Activated B cell treated with CpG ODN at 0.5 μM for 24 hours (primary cell): Measurements from ENCODE around the gene MYO5C. TPM values are rescaled to one million over a fixed set of nuclear protein-coding genes. Genes with fewer than 3 reads are reported as not detected.

Experiments used
- ATAC-seq: fragments of 200-7000 bp; cut with Tn5 transposase; one replicate; pipeline ENCODE4 v1.10.0; 2021; ENCODE audit warnings: low read depth, mild to moderate bottlenecking, moderate library complexity
- CTCF ChIA-PET: fragments of 350-600 bp; sonication (Branson Sonifier 250); formaldehyde crosslinking; loops from one replicate; lab custom pipeline; 2021; ENCODE audit warnings: antibody characterized with exemption; lab: Charles Lee
- POLR2A ChIA-PET: fragments of 350-600 bp; sonication (Branson Sonifier 250); formaldehyde crosslinking; loops from one replicate; lab custom pipeline; 2021; ENCODE audit warnings: antibody characterized with exemption; lab: Charles Lee
- DNase-seq: peaks from one replicate; pipeline ENCODE4 v3.0.0; 2022
- H3K27ac Mint-ChIP-seq: one replicate; pipeline ENCODE4 v1.8.0; 2020; ENCODE audit warnings: mixed read lengths
- H3K27me3 Mint-ChIP-seq: one replicate; pipeline ENCODE4 v1.8.0; 2021; ENCODE audit warnings: mixed read lengths
- H3K36me3 Mint-ChIP-seq: one replicate; pipeline ENCODE4 v1.8.0; 2021; ENCODE audit warnings: low read depth, mixed read lengths
- H3K4me1 Mint-ChIP-seq: one replicate; pipeline ENCODE4 v1.8.0; 2021; ENCODE audit warnings: mixed read lengths
- H3K4me3 Mint-ChIP-seq: one replicate; pipeline ENCODE4 v1.8.0; 2020; ENCODE audit warnings: mild to moderate bottlenecking, mixed read lengths
- H3K9me3 Mint-ChIP-seq: one replicate; pipeline ENCODE4 v1.8.0; 2020; ENCODE audit warnings: mixed read lengths
- intact Hi-C: fragments of 100-400 bp; cut with micrococcal nuclease; formaldehyde crosslinking; loops from one replicate; pipeline ENCODE4 v1.15.1; 2024
- total RNA-seq: library from RNA; stranded (reverse); gene quantifications from 2 replicates; pipeline ENCODE4 v1.2.3, GENCODE V29; 2022
- TF ChIP-seq, protein P1 (sequence below): fragments of 200-600 bp; IDR thresholded peaks from one replicate; pipeline ENCODE4 v1.8.0; 2022; ENCODE audit warnings: antibody characterized with exemption, mild to moderate bottlenecking

Gene MYO5C
- total RNA-seq, 1 donor from 2014 or later, result 3.3 TPM

DNA sequence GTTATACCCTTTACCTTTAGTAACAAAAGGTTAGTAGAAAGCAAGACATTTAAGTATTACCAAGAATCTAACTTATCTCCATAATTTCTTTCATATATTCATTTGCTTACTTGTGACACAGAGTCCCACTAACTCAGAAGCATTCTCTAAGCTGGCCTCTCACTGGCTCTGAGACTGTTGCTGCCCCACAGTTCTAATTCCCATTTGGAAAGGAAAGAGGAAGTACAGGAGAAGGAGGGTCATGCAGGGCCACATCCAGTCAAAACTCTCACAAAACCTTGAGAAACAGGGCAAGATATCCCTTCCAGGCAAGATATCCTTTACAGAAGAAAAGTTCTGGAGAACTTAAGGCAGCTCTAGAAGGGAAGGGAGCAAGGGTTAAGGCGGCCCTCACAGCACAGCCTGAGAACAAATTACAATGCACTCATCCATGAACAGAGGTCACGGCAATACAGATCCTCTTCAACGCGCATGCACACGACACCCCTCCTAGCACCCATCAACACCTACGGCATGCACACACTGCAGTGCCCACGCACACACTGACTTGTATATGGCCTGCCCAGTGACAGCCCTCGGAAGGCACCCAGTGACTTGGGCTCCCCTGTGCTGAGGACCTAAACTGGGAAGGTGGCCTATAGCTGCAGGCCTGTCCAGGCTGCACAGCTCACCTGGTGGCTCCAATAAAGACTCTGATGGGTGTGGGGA, 13.0 kb upstream of the MYO5C start:
- Mint-ChIP-seq H3K27ac (peak overlapping the region; percentile 80), H3K4me3 (peak overlapping the region; percentile 7), H3K9me3 (no peaks in the 10 kb centered on the region), H3K27me3 (no peaks in the 10 kb centered on the region), H3K36me3 (peaks cover 20% of the 10 kb centered on the region), H3K4me1 (peaks cover 23% of the 10 kb centered on the region)
- ATAC-seq (peak; percentile 80), DNase-seq (no peak)
- ChIA-PET POLR2A (interaction anchor here (0.7 to 1.6 kb wide), 5 partner anchors 18 to 201 kb away, joined by 3 to 12 read pairs (median 3); no protein-coding TSS in a partner anchor), CTCF (interaction anchor here (1.0 to 1.7 kb wide), 4 partner anchors 30 to 53 kb away, joined by 3 to 9 read pairs (median 4); no protein-coding TSS in a partner anchor)
- TF ChIP-seq, protein P1, sequence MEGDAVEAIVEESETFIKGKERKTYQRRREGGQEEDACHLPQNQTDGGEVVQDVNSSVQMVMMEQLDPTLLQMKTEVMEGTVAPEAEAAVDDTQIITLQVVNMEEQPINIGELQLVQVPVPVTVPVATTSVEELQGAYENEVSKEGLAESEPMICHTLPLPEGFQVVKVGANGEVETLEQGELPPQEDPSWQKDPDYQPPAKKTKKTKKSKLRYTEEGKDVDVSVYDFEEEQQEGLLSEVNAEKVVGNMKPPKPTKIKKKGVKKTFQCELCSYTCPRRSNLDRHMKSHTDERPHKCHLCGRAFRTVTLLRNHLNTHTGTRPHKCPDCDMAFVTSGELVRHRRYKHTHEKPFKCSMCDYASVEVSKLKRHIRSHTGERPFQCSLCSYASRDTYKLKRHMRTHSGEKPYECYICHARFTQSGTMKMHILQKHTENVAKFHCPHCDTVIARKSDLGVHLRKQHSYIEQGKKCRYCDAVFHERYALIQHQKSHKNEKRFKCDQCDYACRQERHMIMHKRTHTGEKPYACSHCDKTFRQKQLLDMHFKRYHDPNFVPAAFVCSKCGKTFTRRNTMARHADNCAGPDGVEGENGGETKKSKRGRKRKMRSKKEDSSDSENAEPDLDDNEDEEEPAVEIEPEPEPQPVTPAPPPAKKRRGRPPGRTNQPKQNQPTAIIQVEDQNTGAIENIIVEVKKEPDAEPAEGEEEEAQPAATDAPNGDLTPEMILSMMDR, result no peak
- intact Hi-C loops, result loop anchor here (1.0 kb wide), 3 partner anchors 13 to 52 kb away; partner anchors contain the start of gene MYO5C

DNA sequence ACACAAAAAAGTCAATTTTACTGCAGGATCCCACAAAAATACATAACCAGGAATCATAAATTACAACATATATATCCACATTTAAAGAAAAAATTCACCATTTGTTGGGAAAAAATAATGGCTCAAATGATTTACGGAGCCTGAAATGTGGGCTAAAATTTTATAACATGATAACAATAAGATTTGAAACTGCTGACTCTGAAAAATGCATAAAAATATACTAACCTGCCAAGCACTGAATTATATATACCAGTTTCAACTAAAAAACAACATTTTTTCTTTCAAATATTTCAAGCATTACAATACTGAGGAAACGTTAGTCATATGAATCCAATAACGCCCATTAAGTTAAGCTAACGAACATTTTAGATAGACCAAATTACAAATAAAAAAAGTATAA, 12.2 kb upstream of the MYO5C start:
- TF ChIP-seq, protein P1, result no peak
- H3K4me3 Mint-ChIP-seq, result no peak overlapping the region
- H3K27ac Mint-ChIP-seq, result no peak overlapping the region
- POLR2A ChIA-PET, result no interaction called here
- CTCF ChIA-PET, result no interaction called here
- DNase-seq (no peak), ATAC-seq (no peak)
- peaks cover 27% of the 10 kb centered on the region for H3K4me1 Mint-ChIP-seq
- no peaks in the 10 kb centered on the region for H3K27me3 Mint-ChIP-seq
- no peaks in the 10 kb centered on the region for H3K9me3 Mint-ChIP-seq
- intact Hi-C loops, result no loop called here
- peaks cover 13% of the 10 kb centered on the region for H3K36me3 Mint-ChIP-seq

DNA sequence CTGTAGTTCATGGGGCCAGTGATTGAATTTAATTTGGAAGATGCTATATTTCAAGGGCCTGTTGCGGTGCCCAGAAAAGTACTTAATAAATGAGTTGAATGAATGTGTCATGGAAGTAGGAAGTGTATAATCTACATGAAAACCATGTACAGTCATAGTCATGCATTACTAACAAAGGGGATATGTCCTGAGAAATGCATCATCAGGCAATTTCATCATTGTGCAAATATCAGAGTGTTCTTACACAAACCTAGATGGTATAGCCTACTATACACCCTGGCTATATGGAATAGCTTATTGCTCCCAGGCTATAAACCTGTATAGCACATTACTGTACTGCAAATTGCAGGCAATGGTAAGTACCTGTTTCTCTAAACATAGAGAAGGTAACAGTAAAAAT, 10.7 kb upstream of the MYO5C start:
- H3K27ac Mint-ChIP-seq, result no peak overlapping the region
- no peaks in the 10 kb centered on the region for H3K9me3 Mint-ChIP-seq
- ChIA-PET CTCF (no interaction called here), POLR2A (no interaction called here)
- no peak for ATAC-seq
- H3K36me3 Mint-ChIP-seq, result peaks cover 8% of the 10 kb centered on the region
- peaks cover 27% of the 10 kb centered on the region for H3K4me1 Mint-ChIP-seq
- intact Hi-C loops, result no loop called here
- H3K4me3 Mint-ChIP-seq, result no peak overlapping the region
- H3K27me3 Mint-ChIP-seq, result no peaks in the 10 kb centered on the region
- TF ChIP-seq, protein P1, result no peak
- no peak for DNase-seq

DNA sequence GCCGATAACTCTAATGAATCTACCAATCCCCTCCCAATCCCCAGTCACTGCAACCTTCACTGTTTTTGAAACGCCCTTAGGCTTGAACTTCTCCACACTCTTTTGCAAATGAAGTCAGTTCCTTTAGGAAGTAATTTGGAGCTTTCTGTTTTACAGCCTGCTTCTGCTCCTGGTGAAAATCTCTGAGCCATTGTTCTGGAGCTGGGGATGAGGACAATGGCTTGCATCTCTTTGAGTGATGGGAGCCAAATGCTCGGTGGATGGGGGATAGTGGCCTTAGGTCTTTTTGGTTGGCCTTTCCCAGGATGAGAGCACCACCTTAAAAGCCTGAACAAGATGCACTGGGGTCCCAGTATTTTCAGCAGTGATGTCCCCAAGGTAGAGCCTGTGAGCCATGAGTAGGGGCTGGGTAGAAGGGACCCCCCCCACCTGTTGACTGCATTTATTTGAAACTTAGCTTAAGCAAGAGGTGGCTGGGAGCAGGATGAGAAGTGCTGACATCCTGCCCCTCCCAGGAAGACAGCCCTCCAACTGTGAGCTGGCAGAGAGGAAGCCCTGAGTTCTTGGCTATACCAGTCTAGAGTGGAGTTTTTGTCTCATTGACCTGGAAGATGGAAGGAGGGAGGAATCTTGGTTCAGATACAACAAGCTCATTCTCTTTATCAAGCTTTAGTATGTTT, 7.6 kb upstream of the MYO5C start:
- no peak overlapping the region for H3K27ac Mint-ChIP-seq
- CTCF ChIA-PET, result interaction anchor here (1.1 to 1.6 kb wide), 2 partner anchors 46 to 432 kb away, joined by 3 to 4 read pairs; no protein-coding TSS in a partner anchor
- intact Hi-C loops, result no loop called here
- no peak for DNase-seq
- no peak for ATAC-seq
- peaks cover 13% of the 10 kb centered on the region for H3K4me1 Mint-ChIP-seq
- H3K9me3 Mint-ChIP-seq, result no peaks in the 10 kb centered on the region
- H3K36me3 Mint-ChIP-seq, result no peaks in the 10 kb centered on the region
- no peak overlapping the region for H3K4me3 Mint-ChIP-seq
- TF ChIP-seq, protein P1, result no peak
- H3K27me3 Mint-ChIP-seq, result no peaks in the 10 kb centered on the region
- POLR2A ChIA-PET, result interaction anchor here (0.7 kb wide), 1 partner anchor 124 kb away, joined by 3 read pairs; no protein-coding TSS in a partner anchor

DNA sequence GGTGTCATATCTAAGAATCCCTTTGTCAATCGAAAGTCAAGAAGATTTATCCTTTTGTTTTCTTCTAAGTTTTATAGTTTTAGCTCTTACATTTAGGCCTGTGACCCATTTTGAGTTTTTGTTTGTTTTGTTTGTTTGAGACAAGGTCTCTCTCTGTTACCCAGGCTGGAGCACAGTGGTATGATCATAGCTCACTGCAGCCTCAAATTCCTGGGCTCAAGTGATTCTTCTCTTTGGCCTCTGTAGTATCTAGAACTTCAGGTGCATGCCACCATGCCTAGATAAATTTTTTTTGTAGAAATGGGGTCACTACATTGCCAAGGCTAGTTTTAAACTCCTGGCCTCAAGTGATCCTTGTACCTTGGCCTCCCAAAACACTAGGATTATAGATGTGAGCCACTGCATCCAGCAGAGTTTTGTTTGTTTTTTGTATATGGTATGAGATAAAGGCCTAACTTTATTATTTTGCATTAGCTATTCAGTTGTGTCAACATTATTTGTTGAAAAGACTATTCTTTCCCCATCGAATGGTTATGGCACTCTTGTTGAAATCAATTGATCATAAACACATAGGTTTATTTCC, 5.8 kb upstream of the MYO5C start:
- TF ChIP-seq, protein P1, result no peak

More for the DNA sequence above, 5.8 kb upstream of the MYO5C start:
- H3K36me3 Mint-ChIP-seq, result no peaks in the 10 kb centered on the region
- peaks cover 7% of the 10 kb centered on the region for H3K4me1 Mint-ChIP-seq
- H3K27ac Mint-ChIP-seq, result no peak overlapping the region
- CTCF ChIA-PET, result no interaction called here
- POLR2A ChIA-PET, result no interaction called here
- peaks cover 2% of the 10 kb centered on the region for H3K27me3 Mint-ChIP-seq
- ATAC-seq (no peak), DNase-seq (no peak)
- H3K9me3 Mint-ChIP-seq, result no peaks in the 10 kb centered on the region
- intact Hi-C loops, result no loop called here
- H3K4me3 Mint-ChIP-seq, result no peak overlapping the region
